SU-DHL-6 (cell line): ENCODE measurements around the gene MNX1.

Experiments
- H2AFZ ChIP-seq: fragments of 200-600 bp; sonication (generic); 2 replicates; pipeline ENCODE4 v1.6.1; 2014; ENCODE audit warnings: low read depth, mild to moderate bottlenecking, moderate library complexity, mixed read lengths, antibody characterized with exemption, low read length; ENCODE audit not compliant: severe bottlenecking
- H3F3A ChIP-seq: fragments of 200-600 bp; shearing (Covaris generic); 2 replicates; pipeline ENCODE4 v1.6.0; 2016; ENCODE audit warnings: antibody characterized with exemption, mild to moderate bottlenecking; ENCODE audit not compliant: insufficient read depth
- H3K27ac ChIP-seq: fragments of 200-600 bp; sonication (generic); 2 replicates; pipeline ENCODE4 v1.5.1; 2016; ENCODE audit warnings: low read depth, mild to moderate bottlenecking, low read length, moderate library complexity, mixed read lengths
- H3K27me3 ChIP-seq: fragments of 200-600 bp; sonication (generic), shearing (Covaris generic); 2 replicates; pipeline ENCODE4 v1.6.0; 2014; ENCODE audit warnings: mild to moderate bottlenecking, low read length
- H3K36me3 ChIP-seq: fragments of 200-600 bp; sonication (generic); 2 replicates; pipeline ENCODE4 v1.6.1; 2014; ENCODE audit warnings: mild to moderate bottlenecking, low read length, mixed read lengths
- H3K4me2 ChIP-seq: fragments of 300-600, 200-600 bp; shearing (Covaris generic), sonication (generic); 2 replicates; pipeline ENCODE4 v1.6.0; 2014; ENCODE audit warnings: low read length, low read depth, mild to moderate bottlenecking; ENCODE audit not compliant: poor library complexity, severe bottlenecking
- H3K4me3 ChIP-seq: fragments of 200-600 bp; sonication (generic); 2 replicates; pipeline ENCODE4 v1.5.1; 2014; ENCODE audit warnings: antibody characterized with exemption, low read length, mild to moderate bottlenecking, mixed read lengths; ENCODE audit not compliant: insufficient read depth, poor library complexity, severe bottlenecking
- H3K79me2 ChIP-seq: fragments of 200-600 bp; sonication (generic); 2 replicates; pipeline ENCODE4 v1.6.1; 2014; ENCODE audit warnings: mild to moderate bottlenecking, low read length, moderate library complexity; ENCODE audit not compliant: insufficient read depth
- H3K9ac ChIP-seq: fragments of 200-600 bp; sonication (generic); 2 replicates; pipeline ENCODE4 v1.7.0; 2014; ENCODE audit warnings: mild to moderate bottlenecking, low read length
- H3K9me2 ChIP-seq: fragments of 200-600 bp; sonication (generic); replicated peaks from 2 replicates; pipeline ENCODE4 v1.6.1; 2014; ENCODE audit warnings: low read length; ENCODE audit not compliant: insufficient read depth
- H3K9me3 ChIP-seq: fragments of 200-600 bp; sonication (generic); 2 replicates; pipeline ENCODE4 v1.6.1; 2014; ENCODE audit warnings: low read length, mixed read lengths; ENCODE audit not compliant: insufficient read depth
- H4K20me1 ChIP-seq: fragments of 200-600 bp; sonication (generic); 2 replicates; pipeline ENCODE4 v1.6.1; 2014; ENCODE audit warnings: low read depth, mild to moderate bottlenecking, antibody characterized with exemption, low read length, moderate library complexity, mixed read lengths
- EZH2phosphoT487 ChIP-seq: fragments of 200-600 bp; sonication (generic), shearing (Covaris generic); conservative IDR thresholded peaks from 2 replicates; pipeline ENCODE4 v1.6.1; 2018; ENCODE audit warnings: mild to moderate bottlenecking, antibody characterized with exemption, low read length, moderate library complexity, mixed read lengths
- TF ChIP-seq, protein P1 (sequence below): fragments of 200-600 bp; sonication (generic); IDR thresholded peaks from one replicate; pipeline ENCODE4 v1.5.1; 2017; ENCODE audit warnings: antibody characterized with exemption, mild to moderate bottlenecking, low read length, moderate library complexity; ENCODE audit not compliant: insufficient read depth, poor library complexity, severe bottlenecking

The MNX1 gene

DNA sequence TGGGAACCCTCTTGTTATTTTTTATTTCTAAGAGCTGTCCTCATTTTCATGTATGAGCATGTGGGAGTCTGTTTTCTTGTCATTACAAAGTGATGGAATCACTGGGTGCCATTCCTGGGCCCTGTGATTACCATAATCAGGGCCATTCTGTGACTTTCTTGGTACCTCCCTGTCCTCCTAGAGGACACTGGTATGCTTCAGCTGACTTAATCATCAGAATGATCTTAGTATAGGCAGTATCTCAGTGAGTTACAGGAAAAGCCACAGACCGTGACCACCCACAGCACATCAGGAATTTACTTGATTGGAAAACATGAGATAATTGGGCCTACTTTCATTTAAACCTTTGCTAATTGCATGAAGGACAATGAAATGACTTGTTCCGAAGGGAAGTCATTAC, 53.7 kb downstream of the MNX1 start:
- H4K20me1 ChIP-seq, result 0 out of 2 replicates have a peak, but pooled peaks cover 6% of the 10 kb centered on the region
- H3K36me3 ChIP-seq, result peaks cover 26% of the 10 kb centered on the region

DNA sequence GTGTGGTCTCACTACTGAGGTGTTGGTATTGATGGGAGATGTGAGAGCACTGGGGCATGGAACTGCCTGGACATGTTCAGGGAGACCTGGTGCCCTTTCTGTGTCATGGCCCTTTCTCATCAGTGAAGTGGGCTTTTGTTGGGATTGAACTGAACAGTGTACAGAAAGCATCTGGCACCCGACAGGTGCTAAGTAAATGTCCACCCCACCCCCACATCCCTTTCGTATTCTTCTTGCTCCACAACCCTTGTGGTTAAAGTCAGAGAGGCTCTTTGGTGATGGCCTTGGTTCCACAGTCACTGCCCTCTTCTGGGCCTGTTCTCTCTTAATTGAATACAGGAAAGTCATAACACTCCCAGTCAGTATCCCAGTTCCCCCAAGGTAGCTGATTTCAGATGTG, 55.5 kb downstream of the MNX1 start:
- no peak overlapping the region for H3K27ac ChIP-seq
- no peak overlapping the region for H3K4me2 ChIP-seq
- no peaks in the 10 kb centered on the region for H3K9me2 ChIP-seq
- peaks cover 26% of the 10 kb centered on the region for H3K36me3 ChIP-seq
- H4K20me1 ChIP-seq, result peaks cover 6% of the 10 kb centered on the region; the same call in 1 of the 2 replicates
- H3K79me2 ChIP-seq, result peaks cover 67% of the 10 kb centered on the region
- H3K9me3 ChIP-seq, result no peaks in the 10 kb centered on the region
- peaks cover 4% of the 10 kb centered on the region; the same call in 1 of the 2 replicates for H3F3A ChIP-seq
- no peak overlapping the region for H2AFZ ChIP-seq
- no peak overlapping the region for H3K4me3 ChIP-seq
- no peak for TF ChIP-seq EZH2phosphoT487
- TF ChIP-seq, protein P1, sequence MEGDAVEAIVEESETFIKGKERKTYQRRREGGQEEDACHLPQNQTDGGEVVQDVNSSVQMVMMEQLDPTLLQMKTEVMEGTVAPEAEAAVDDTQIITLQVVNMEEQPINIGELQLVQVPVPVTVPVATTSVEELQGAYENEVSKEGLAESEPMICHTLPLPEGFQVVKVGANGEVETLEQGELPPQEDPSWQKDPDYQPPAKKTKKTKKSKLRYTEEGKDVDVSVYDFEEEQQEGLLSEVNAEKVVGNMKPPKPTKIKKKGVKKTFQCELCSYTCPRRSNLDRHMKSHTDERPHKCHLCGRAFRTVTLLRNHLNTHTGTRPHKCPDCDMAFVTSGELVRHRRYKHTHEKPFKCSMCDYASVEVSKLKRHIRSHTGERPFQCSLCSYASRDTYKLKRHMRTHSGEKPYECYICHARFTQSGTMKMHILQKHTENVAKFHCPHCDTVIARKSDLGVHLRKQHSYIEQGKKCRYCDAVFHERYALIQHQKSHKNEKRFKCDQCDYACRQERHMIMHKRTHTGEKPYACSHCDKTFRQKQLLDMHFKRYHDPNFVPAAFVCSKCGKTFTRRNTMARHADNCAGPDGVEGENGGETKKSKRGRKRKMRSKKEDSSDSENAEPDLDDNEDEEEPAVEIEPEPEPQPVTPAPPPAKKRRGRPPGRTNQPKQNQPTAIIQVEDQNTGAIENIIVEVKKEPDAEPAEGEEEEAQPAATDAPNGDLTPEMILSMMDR, result no peak
- H3K9ac ChIP-seq, result no peak overlapping the region
- no peaks in the 10 kb centered on the region for H3K27me3 ChIP-seq

More for the DNA sequence above, 53.7 kb downstream of the MNX1 start:
- H3K9ac ChIP-seq, result no peak overlapping the region
- no peak overlapping the region for H3K4me3 ChIP-seq
- no peaks in the 10 kb centered on the region for H3K9me2 ChIP-seq
- H3K4me2 ChIP-seq, result no peak overlapping the region
- no peaks in the 10 kb centered on the region for H3K9me3 ChIP-seq
- TF ChIP-seq, protein P1, result no peak
- TF ChIP-seq EZH2phosphoT487, result no peak
- peaks cover 52% of the 10 kb centered on the region for H3K79me2 ChIP-seq
- no peak overlapping the region for H3K27ac ChIP-seq
- H3F3A ChIP-seq, result no peaks in the 10 kb centered on the region
- H3K27me3 ChIP-seq, result no peaks in the 10 kb centered on the region
- no peak overlapping the region for H2AFZ ChIP-seq
